GM18502 (cell line): ENCODE results near the gene LRRFIP1.

Experiments used
- ATAC-seq: cut with Tn5 transposase; IDR thresholded peaks from one replicate; pipeline ENCODE4 v1.9.1; 2021; ENCODE audit warnings: mild to moderate bottlenecking; ENCODE audit not compliant: unreplicated experiment, poor library complexity

Gene LRRFIP1

GRCh38 chr2:237717366-237718276 is 90.2 kb downstream of the LRRFIP1 start:
- ATAC-seq = no peak

DNA sequence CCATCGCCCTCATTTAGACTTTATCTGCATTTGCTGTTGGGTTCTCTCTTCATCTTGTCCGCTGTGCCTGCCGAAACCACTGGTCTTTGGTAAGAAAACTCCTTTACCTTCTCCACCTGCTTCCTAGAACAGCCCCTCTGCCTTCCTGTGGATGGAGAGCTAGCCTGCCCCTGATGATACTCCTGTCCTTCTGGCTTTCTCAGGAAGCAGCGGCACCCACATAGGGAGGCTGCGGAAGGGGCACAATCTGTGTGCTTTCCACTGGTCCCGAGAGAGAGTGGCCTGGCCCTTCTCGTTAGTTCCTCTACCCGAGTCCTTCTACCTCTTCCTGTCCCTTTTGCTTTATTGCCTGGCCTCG is 90.9 kb downstream of the LRRFIP1 start:
- ATAC-seq = no peak

- ATAC-seq = no peak
These were observed 93.1 kb downstream of the LRRFIP1 start for GRCh38 chr2:237720444-237720843.

GRCh38 chr2:237720957-237721356 is 93.6 kb downstream of the LRRFIP1 start:
- no peak for ATAC-seq

- ATAC-seq = no peak
These were observed 94.1 kb downstream of the LRRFIP1 start for GRCh38 chr2:237721458-237721857.

GRCh38 chr2:237722616-237723015 is 95.2 kb downstream of the LRRFIP1 start:
- no peak for ATAC-seq

- ATAC-seq = no peak
These were observed 95.6 kb downstream of the LRRFIP1 start for GRCh38 chr2:237723023-237723422.

DNA sequence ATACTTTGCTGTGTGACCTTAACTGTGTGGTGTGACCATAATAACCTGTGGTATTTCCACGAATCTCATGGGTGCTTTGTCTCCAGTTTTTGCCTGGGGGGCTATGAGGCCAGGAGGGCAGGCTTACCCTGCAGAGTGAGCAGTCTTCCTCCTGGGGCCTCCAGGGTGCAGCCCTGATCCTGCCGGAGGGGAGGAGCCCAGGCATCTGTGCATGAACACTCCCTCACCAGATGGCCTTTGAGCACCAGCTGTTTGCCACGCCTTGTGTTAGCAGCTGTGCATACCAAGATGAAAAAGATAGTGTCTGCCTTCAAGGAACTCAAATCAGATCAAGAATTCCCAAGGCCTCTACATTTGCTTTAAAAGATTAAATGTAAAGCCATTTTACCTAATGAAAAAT is 96.2 kb downstream of the LRRFIP1 start:
- peak; percentile 65 for ATAC-seq

GRCh38 chr2:237724811-237725478 is 97.6 kb downstream of the LRRFIP1 start:
- no peak for ATAC-seq

GRCh38 chr2:237725661-237726060 is 98.3 kb downstream of the LRRFIP1 start:
- ATAC-seq = no peak

DNA sequence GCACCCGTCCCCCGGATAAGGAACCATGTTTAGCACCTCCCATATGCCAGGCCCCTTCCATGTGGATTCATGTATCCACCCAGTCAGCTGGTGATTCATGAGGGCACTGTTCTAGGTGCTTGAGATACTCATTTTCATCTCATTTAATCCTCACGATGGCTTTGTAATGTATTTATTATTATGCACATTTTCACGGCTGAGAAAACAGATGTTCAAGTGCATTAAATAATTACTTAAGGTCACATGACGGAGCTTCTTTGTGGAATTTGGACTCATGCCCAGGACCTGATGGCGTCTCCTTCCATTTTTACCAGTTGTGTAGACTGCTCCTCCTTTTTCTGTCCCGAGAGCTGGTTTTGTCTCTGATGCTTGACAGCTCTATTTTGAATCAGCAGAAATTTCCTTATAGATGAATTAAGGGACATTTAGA is 99.0 kb downstream of the LRRFIP1 start:
- no peak for ATAC-seq

- no peak for ATAC-seq
These were observed 100.0 kb downstream of the LRRFIP1 start for GRCh38 chr2:237727363-237727762.

DNA sequence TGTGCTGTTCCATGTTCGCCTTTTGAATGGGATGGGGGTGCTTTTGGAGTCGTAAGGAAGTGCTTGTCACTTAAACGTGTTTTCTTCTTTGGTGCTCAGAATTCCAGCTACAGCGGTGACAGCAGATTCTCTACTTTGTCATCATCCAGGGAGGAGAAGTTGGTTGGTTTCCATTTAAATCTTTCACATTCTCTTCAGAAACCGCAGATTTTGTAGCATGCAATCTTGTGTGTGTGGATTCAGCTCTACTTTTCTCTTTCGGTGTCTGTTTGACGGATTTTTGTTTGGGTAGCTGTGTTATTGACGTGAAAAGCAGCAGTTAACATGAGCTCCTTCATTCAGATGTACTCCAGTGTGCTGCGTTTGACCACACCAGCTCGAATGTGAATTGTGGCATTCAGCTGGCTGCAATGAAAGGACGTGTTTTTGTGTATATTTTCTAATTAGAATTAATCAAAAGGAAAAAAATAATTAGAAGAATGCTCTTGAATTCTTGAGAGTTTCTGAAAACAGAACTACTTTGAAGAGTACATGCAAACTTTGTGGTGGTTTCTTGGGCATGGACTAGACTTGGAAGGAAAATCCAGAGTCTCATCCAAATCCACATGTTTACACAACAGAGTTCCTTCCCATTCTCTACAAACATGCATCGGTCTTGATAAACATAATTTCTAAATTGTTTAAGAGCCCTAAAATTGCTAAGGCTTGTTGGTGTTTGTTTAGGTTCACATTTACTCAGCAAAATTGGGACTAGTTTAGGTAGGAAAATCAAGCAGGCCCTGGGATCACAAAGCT is 102.5 kb downstream of the LRRFIP1 start:
- no peak for ATAC-seq

GRCh38 chr2:237731663-237732062 is 104.3 kb downstream of the LRRFIP1 start:
- no peak for ATAC-seq

DNA sequence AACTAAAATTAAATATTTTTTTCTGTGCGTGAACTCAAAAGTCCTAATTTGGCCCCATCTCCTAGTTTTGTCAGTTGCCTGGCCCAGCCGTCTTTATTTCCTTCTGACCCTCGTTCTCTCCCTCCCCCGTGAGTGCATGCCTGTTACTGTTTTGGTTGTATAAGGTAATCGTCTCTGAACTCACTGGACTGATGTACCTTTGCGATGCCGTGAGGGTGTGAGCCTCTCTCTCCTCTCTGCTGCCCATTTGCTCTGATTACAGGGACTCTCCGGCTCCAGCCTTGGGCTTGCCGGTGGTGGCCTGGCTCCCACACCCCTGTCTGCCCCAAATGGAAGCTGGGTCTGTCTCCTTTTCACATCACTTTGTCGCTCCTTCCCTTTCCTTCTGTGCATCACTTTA is 104.7 kb downstream of the LRRFIP1 start:
- ATAC-seq = no peak

- no peak for ATAC-seq
These were observed 105.5 kb downstream of the LRRFIP1 start for GRCh38 chr2:237732790-237733381.

DNA sequence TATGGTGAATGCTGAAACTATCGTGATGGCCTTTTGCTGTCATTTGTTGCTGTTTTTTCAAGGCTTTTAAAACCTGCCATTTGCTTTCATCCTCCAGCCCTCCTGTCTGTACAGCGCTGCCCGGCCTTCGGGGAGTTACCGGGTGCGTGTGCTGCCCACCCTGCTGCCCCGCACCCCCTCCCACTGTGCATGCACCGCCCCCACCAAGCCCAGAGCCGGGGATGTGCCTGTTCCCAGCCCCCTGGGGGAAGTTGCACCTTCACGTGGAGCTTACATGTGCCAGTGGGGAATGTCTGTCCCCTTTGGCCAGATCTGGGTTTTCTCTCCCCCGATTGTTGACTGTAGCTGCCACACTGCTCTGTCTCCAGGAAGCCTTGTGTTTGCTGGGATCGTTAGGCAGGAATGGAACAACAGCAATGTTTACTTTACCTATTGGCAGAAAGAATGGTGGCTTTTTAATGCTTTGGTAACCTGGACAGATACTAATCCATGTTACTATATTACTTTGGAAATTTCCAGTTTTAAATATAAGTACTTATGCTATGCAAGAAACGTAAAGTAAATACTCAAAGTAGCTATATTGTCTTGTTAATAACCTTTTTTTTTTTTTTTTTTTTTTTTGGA is 106.4 kb downstream of the LRRFIP1 start:
- no peak for ATAC-seq

DNA sequence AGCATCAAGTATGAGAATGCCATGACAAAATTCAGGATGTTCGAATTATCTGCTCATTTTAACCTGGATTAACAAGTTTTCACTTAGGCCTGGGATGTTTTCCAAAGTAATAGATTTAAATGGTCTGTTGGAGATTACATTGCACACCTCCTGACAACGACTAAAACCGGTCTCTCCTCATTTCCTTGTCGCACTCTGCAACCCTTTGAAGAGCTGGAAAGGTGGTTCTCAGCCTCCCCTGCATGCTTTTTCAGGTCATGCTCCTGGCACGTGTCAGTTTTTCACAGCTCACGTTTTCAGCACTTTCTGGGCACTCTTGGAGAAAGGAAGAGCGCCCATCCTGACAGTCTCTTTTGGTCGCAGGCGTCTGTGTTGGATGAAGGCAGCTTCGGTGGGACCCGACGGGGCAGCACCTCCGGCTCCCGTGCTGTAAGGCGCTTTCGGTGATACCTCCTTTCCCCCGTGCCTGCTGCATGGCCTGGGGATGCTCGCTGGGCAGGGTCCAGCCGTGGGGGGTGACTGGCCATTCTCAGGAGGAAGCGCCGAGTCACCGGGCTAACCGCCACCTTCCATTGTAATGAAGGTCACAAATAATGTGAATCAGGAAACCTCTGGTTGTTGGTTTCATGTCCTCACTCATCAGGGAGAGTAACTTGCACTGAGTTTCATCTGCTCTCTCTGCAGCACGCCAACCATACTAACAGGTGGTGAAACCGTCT is 107.7 kb downstream of the LRRFIP1 start:
- no peak for ATAC-seq

- ATAC-seq = no peak
These were observed 108.4 kb downstream of the LRRFIP1 start for GRCh38 chr2:237735798-237736197.
